Measurements from ENCODE around the gene MMP27. TPM values are rescaled to one million over a fixed set of nuclear protein-coding genes. Genes with fewer than 3 reads are reported as not detected.

The MMP27 gene
- polyA plus RNA-seq, 1 donor (not counting 4 experiments of a cell fraction or from before 2014, with no cell fraction given): not detected

DNA sequence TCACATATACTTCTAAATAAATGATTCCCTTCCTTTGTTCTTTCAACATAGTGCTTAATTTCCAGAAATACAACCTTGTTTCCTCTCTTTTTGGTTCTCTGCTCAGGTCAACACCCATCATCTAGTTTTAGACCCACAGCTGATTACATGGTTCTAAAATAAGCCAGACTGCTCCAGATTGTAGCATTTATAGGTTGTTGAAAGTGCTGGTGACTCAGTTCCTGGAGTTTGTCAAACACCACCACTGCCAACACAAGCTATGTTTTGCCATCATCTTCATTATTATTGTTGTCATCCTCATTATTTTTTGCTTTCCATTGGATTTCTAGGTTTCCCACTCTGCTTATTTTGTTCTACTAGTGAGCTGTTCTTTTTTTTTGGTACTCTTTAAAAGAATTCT is 58.1 kb downstream of the MMP27 start:
- Histone ChIP-seq H3K79me2 (ENCODE audit: control insufficient read depth, insufficient read depth, low read length) (no peaks in the 10 kb centered on the region), H4K20me1 (ENCODE audit: control insufficient read depth, extremely low read depth, insufficient read depth, low read length) (no peaks in the 10 kb centered on the region), H3K9me3 (ENCODE audit: control insufficient read depth, low read depth, low read length) (no peaks in the 10 kb centered on the region), H3K36me3 (ENCODE audit: control insufficient read depth in 2 of 2, extremely low read depth in 1 of 2, insufficient read depth in 2 of 2, low read length in 2 of 2) (no peaks in the 10 kb centered on the region), H3K27ac (ENCODE audit: control insufficient read depth, insufficient read depth, low read length) (no peak overlapping the region), H3K9ac (ENCODE audit: control insufficient read depth, extremely low read depth, insufficient read depth, low read length) (no peak overlapping the region), H2AFZ (ENCODE audit: control insufficient read depth, low read length) (no peak overlapping the region), H3K9me1 (ENCODE audit: control insufficient read depth, extremely low read depth, insufficient read depth, low read length) (no peaks in the 10 kb centered on the region), H3K4me3 (ENCODE audit: control insufficient read depth in 2 of 3, extremely low read depth in 1 of 3, insufficient read depth in 2 of 3, low read depth in 1 of 3, low read length in 3 of 3) (no peak overlapping the region), H3K4me2 (ENCODE audit: control insufficient read depth, extremely low read depth, insufficient read depth, low read depth, low read length) (no peak overlapping the region), H3K4me1 (ENCODE audit: control insufficient read depth, extremely low read depth, insufficient read depth, low read length) (no peaks in the 10 kb centered on the region), H3K27me3 (ENCODE audit: control insufficient read depth, extremely low read depth, insufficient read depth, low read length) (no peaks in the 10 kb centered on the region)
- no peak for FAIRE-seq
- TF ChIP-seq, protein P1, sequence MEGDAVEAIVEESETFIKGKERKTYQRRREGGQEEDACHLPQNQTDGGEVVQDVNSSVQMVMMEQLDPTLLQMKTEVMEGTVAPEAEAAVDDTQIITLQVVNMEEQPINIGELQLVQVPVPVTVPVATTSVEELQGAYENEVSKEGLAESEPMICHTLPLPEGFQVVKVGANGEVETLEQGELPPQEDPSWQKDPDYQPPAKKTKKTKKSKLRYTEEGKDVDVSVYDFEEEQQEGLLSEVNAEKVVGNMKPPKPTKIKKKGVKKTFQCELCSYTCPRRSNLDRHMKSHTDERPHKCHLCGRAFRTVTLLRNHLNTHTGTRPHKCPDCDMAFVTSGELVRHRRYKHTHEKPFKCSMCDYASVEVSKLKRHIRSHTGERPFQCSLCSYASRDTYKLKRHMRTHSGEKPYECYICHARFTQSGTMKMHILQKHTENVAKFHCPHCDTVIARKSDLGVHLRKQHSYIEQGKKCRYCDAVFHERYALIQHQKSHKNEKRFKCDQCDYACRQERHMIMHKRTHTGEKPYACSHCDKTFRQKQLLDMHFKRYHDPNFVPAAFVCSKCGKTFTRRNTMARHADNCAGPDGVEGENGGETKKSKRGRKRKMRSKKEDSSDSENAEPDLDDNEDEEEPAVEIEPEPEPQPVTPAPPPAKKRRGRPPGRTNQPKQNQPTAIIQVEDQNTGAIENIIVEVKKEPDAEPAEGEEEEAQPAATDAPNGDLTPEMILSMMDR (optimal IDR thresholded peaks at IDR 0.05 in 1 of 3, IDR thresholded peaks at IDR 0.05 in 1 of 3, conservative IDR thresholded peaks at IDR 0.05 in 1 of 3; ENCODE audit: extremely low read depth in 1 of 3, insufficient read depth in 2 of 3, low read length in 3 of 3): no peak
- TF ChIP-seq EZH2 (IDR thresholded peaks at IDR 0.05; ENCODE audit: low read length): no peak
- dilution Hi-C loops (cut with MboI; ENCODE audit: extremely low pct_ligation_motif_present, low sequenced_read_pairs): no loop called here
- DNase-seq (ENCODE audit: low read depth, low spot score): no peak

DNA sequence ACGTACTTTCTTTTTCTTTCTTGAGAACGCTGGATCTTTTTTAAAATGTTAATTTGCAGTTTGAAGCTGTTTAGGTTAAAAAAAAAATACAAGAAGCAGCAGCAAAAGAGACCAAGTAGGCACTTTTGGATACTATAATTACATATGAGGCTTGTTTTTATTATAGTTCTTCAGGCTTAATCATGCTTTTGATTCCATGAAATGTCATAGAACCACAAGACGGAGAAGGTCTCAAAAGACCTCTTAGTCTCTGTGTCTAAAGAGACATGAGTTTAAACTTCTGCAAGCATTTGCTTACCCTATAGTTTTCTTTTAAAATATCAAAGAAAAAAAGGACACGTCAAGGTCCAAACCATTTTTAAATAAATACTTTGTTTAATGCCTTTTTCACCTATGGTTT is 61.6 kb downstream of the MMP27 start:
- no peaks in the 10 kb centered on the region for H3K36me3 ChIP-seq (ENCODE audit: control insufficient read depth in 2 of 2, extremely low read depth in 1 of 2, insufficient read depth in 2 of 2, low read length in 2 of 2)
- H3K27me3 ChIP-seq (ENCODE audit: control insufficient read depth, extremely low read depth, insufficient read depth, low read length): no peaks in the 10 kb centered on the region
- H3K27ac ChIP-seq (ENCODE audit: control insufficient read depth, insufficient read depth, low read length): no peak overlapping the region
- no peaks in the 10 kb centered on the region for H4K20me1 ChIP-seq (ENCODE audit: control insufficient read depth, extremely low read depth, insufficient read depth, low read length)
- H3K4me2 ChIP-seq (ENCODE audit: control insufficient read depth, extremely low read depth, insufficient read depth, low read depth, low read length): no peak overlapping the region
- dilution Hi-C loops (cut with MboI; ENCODE audit: extremely low pct_ligation_motif_present, low sequenced_read_pairs): no loop called here
- H3K79me2 ChIP-seq (ENCODE audit: control insufficient read depth, insufficient read depth, low read length): no peaks in the 10 kb centered on the region
- H3K4me1 ChIP-seq (ENCODE audit: control insufficient read depth, extremely low read depth, insufficient read depth, low read length): no peaks in the 10 kb centered on the region
- no peak for DNase-seq (ENCODE audit: low read depth, low spot score)
- no peak overlapping the region for H3K9ac ChIP-seq (ENCODE audit: control insufficient read depth, extremely low read depth, insufficient read depth, low read length)
- no peak for FAIRE-seq
- H3K9me3 ChIP-seq (ENCODE audit: control insufficient read depth, low read depth, low read length): no peaks in the 10 kb centered on the region
- no peaks in the 10 kb centered on the region for H3K9me1 ChIP-seq (ENCODE audit: control insufficient read depth, extremely low read depth, insufficient read depth, low read length)
- H3K4me3 ChIP-seq (ENCODE audit: control insufficient read depth in 2 of 3, extremely low read depth in 1 of 3, insufficient read depth in 2 of 3, low read depth in 1 of 3, low read length in 3 of 3): no peak overlapping the region
- no peak overlapping the region for H2AFZ ChIP-seq (ENCODE audit: control insufficient read depth, low read length)
- no peak for TF ChIP-seq EZH2 (IDR thresholded peaks at IDR 0.05; ENCODE audit: low read length)
- TF ChIP-seq, protein P1 (optimal IDR thresholded peaks at IDR 0.05 in 1 of 3, IDR thresholded peaks at IDR 0.05 in 1 of 3, conservative IDR thresholded peaks at IDR 0.05 in 1 of 3; ENCODE audit: extremely low read depth in 1 of 3, insufficient read depth in 2 of 3, low read length in 3 of 3): no peak

Other genes starting within 250 kb of the MMP27 start
- 0.61 to 2.2 TPM (median 0.81 TPM) in 3 replicates for gene MMP7, start 175.0 kb downstream of the MMP27 start, polyA plus RNA-seq
- gene MMP20, start 80.4 kb downstream of the MMP27 start, polyA plus RNA-seq: not detected in 3 replicates
- 0.09 to 0.33 TPM in 2 of 3 replicates, not detected in the other for gene MMP8, start 19.2 kb upstream of the MMP27 start, polyA plus RNA-seq
- 19.1 to 45.7 TPM (median 44.4 TPM) in 3 replicates for gene MMP10, start 74.9 kb upstream of the MMP27 start, polyA plus RNA-seq
- 81.5 to 158 TPM (median 107 TPM) in 3 replicates for gene MMP1, start 92.4 kb upstream of the MMP27 start, polyA plus RNA-seq
- gene MMP3, start 137.8 kb upstream of the MMP27 start, polyA plus RNA-seq: 2.4 to 35.1 TPM (median 8.3 TPM) in 3 replicates
- 0.05 to 0.28 TPM in 2 of 3 replicates, not detected in the other for gene MMP12, start 169.2 kb upstream of the MMP27 start, polyA plus RNA-seq
- gene MMP13, start 250.0 kb upstream of the MMP27 start, polyA plus RNA-seq: 0.05 TPM in 1 of 3 replicates, not detected in the others

Measured in keratinocyte (primary cell).